Activated T-helper 9 cell treated with anti-CD3 and anti-CD28 coated beads, Interleukin-2, amount 50 U/mL, for 16 hours (primary cell): ENCODE results near the gene CSPG4.
"Not testable (repeated sequence)": the region's sequence is repeated elsewhere in the genome, so short reads cannot be mapped to it uniquely, and the experiment has no call there.

Source experiments
- DNase-seq: peaks from one replicate; pipeline ENCODE4 v3.0.0-alpha.2; 2020; ENCODE audit warnings: low read depth

CSPG4 gene

GRCh38 chr15:75712668-75713337 lies at the start of gene CSPG4:
CSPG4 (minus strand) TSS chr15:75712848; CDS start chr15:75712755, 93 bp downstream.
- DNase-seq: no peak

- not testable (repeated sequence) for DNase-seq
These were observed 49.7 kb upstream of the CSPG4 start for GRCh38 chr15:75762357-75762718.

DNA sequence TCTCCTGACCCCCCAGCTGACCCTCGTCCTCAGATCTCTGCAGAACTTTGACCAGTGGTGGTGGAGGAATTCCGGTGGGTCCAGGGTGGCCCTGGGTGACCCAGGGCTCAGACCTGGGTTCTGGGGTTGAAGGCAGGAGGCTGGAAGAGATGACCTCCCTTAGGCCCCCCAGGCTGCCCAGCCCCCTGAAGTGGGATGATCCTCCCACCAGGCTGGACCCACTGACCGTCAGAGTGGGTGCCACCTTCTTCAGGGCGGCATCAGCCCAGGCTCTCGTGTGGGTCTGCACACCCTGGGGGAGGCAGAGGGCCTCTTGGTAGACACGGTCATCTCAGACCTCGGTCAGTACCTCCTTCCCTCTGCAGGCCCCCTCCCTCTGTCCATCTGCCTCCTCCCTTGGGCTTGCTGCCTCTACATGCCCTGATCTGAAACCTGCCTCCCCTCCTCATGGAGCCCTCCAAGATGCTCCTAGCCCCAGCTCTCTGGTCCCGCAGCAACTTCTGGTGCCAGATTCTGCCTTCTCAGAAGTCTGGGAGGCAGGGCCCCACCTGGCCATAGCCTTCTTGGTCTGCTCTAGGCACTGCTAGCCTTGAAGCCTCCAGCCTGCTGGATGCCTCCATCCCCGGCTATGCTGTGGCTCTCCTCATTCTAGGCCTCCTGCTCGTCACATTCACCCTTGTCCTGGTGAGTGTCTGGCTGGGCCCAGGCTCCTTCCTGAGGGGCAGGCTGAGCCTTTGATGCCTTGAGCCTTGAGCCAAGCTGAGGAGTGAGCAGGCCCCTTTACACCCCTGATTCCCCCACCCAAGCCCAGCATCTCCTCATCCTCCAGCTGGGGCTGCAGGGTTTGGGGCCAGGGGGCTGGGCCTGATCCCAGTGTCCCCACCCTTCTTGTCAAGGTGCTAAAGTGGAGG lies 49.1 kb upstream of the CSPG4 start:
- DNase-seq: no peak

DNA sequence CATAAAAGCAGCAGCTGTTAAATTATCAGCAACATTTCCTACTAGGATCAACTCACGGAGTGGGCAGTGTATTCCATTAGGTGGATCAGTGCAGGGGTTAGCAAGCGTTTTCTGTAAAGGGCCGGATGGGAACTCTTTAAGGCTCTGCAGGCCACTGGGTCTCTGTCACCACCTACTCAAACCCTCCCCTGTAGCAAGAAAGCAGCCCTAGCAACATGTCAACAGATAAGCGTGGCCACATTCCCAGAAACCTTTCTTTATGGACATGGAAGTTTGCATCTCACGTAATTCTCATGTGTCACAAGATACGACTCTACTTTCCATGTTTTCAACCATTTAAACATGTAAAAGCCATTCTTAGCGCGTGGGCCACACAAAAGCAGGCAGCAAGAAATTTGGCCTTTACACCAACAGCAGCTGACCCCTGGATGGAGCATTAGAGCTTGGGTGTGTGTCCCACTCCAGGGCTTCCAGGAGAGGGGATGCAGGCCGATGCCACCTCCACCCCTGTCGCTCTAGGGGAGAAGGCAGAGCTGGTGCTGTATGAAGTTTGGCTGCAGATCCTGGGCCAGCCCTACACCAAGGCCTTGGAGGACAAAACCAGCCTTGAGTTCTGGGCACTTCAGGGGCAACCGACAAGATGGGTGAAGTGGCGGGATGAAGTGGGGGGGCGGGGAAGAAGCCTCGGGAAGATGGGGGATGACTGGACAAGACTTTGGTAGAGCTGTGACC lies 48.2 kb upstream of the CSPG4 start:
- DNase-seq: no peak

GRCh38 chr15:75760131-75760520 lies 47.5 kb upstream of the CSPG4 start:
- DNase-seq: not testable (repeated sequence)

GRCh38 chr15:75759416-75760130 lies 46.9 kb upstream of the CSPG4 start:
- no peak for DNase-seq

GRCh38 chr15:75758071-75758872 lies 45.6 kb upstream of the CSPG4 start:
- DNase-seq: peak; percentile 37

- not testable (repeated sequence) for DNase-seq
These were observed 42.2 kb upstream of the CSPG4 start for GRCh38 chr15:75754871-75755270.

DNA sequence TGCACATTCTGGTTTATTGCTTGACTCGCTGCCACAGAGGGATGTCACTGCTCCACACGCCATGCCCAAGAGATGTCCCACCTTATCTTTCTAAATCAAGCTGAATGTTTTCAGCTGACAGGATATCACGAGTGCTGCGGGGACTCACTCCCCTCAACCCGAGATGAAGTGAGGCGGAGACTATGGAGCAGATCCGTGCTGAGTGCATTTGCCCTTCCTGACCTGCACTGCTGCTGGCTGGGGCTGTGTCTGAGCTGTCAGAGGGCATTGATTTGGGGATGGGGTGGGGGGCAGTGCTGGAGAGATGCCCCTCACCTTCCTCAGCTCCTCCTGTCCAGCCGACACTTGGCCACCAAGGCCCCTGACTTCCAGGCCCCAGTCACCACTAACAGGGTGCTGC lies 40.5 kb upstream of the CSPG4 start:
- no peak for DNase-seq

DNA sequence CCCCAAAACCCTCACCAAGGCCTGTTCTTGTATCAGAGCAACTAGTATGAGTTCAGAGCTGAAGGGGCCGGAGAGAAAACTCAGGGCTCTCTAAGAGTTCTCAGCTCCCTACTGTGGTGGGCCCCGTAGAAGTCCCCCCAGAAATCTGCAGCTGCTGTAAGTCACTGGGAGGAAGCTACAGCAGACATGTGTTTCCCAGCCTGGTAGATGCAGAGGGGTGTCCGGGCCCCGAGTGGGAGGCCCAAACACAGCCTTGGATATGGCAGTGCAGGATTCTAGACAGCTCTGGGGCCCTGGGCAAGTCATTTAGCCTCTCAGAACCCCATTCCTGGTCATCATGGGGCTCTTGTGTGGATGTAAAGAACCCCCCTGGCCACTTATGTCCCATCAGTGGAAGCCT lies 39.2 kb upstream of the CSPG4 start:
- DNase-seq: no peak

DNA sequence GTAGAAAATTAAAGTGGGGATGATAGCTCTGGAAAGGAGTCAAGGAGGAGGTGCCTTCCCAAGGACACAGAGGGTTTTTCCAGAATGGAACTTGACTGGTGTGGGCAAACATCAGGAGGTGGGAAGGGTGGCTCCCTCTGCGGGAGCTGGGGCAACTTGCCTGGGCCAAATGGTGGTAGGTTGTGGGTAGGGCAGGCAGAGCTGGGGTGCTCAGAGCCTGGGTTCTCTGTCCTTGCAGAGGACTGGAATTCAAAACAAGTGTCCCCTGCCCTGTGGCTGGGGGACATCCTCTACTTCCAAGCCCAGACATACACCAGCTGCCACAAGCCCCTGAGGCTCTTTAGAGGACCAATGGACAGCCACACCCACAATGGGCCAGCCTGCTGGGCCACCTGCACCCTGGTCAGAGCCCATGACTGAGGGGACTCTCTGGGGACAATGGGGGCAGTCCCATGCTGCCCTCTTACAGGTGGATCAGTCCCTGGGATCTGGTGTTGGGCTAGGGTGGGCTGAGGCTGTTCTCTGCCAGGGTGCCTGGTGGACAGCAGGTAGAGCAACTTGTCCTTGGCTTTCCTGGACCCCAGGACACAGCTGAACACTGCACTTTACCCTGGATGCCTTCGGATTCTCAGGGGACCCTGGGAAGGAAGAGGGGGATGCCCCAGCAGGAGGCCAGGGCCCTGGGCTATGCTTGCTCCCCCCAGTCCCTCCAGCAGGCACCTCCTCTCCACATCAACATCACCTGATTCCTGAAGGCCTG lies 38.6 kb upstream of the CSPG4 start:
- no peak for DNase-seq

DNA sequence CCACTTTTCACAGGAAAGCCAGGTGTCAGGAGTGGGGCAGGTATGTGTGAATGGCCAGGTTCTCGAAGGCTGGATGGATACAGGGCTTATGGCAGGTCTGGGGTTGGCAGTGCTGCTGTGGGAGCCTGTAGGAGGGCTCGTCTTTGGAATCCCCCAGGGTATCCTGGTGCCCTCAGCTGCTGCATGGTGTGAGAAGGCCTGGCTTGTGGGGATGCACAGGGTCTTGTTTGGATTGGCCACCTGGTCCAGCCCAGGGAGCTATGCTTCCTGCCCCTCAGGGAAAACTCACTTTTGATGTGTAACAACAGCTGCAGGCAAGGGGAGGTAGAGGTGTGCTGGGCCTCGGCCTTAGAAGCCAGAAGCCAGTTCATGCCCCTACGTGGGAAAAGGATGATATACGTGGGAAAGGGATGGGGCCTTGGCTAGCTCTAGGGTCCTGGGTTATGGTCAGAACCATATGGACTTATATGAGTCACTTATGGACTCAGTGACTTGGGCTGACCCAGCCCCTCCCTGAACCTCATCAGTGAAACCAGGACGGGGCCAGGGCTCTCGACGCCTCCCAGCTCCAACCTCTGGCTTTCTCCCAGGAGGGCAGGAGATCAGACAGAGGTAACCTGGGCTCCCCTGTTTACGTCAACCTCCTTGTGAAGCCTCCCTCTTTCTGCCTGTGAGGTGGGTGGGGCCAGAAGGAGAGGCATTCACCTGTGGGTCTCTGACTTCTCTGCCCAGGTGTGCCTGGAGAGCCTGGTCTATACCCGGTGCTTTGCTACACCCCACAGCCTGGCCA lies 37.8 kb upstream of the CSPG4 start:
- no peak for DNase-seq

DNA sequence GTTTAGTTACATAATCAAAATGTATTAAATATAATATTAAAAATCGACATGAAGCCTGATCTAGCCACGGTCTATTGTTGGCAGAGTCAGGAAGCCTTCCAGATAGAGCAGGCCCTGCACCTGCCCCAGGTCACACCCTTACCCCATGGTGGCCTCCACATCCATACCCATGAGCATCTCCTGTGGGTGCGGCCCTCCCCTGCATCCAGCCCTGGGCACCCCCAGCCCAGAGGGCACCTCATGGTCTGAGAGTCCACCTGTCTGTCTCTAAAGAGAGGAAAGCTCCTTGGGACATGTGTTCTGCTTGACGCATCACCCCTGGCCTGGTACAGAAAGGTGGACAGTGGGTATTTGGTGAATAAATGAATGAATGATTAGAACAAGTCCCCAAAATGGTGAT lies 37.2 kb upstream of the CSPG4 start:
- DNase-seq: no peak

- peak; percentile 16 for DNase-seq
These were observed 36.2 kb upstream of the CSPG4 start for GRCh38 chr15:75748882-75749281.

DNA sequence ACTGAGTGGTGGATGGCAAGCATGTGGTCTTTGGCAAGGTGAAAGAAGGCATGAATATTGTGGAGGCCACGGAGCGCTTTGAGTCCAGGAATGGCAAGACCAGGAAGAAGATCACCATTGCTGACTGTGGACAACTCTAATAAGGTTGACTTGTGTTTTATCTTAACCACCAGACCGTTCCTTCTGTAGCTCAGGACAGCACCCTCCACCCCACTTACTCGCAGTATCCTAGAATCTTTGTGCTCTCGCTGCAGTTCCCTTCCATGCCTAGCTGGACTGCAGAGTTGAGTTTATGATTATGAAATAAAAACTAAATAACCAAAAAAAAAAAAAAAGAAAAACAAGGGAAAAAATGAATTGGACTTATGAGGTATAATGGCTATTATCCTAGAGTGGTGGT lies 34.5 kb upstream of the CSPG4 start:
- not testable (repeated sequence) for DNase-seq

- no peak for DNase-seq
These were observed 32.7 kb upstream of the CSPG4 start for GRCh38 chr15:75745305-75745704.

DNA sequence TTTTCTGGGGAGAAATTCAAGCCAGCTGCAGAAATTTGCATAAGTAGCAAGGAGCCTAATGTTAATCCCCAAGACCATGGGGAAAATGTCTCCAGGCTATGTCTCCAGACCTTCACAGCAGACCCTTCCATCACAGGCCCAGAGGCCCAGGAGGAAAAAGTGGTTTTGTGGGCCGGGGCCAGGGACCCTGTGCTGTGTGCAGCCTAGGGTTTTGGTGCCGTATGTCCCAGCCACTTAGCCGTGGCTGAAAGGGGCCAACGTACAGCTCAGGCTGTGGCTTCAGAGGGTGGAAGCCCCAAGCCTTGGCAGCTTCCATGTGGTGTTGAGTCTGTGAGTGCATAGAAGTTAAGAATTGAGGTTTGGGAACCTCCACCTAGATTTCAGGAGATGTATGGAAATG lies 29.7 kb upstream of the CSPG4 start:
- not testable (repeated sequence) for DNase-seq

GRCh38 chr15:75739791-75740190 lies 27.1 kb upstream of the CSPG4 start:
- no peak for DNase-seq

- peak; percentile 83 for DNase-seq
These were observed 26.1 kb upstream of the CSPG4 start for GRCh38 chr15:75738647-75739325.
